ENCODE data around the gene MYO15B. TPM values are rescaled to one million over a fixed set of nuclear protein-coding genes. Genes with fewer than 3 reads are reported as not detected.

MYO15B gene
- total RNA-seq, 1 experiment from 2014 or later, result 30.3 TPM

GRCh38 chr17:75547091-75547490 is 40.5 kb upstream of the MYO15B start:
- H3K4me1 ChIP-seq (ENCODE audit: control insufficient read depth in 1 of 2, insufficient read depth in 2 of 2, low read length in 2 of 2), result peaks cover 28 to 39% of the 10 kb centered on the region in 2 experiments
- no peak overlapping the region; the same call in 1 of the 2 replicates for H3K27ac ChIP-seq (ENCODE audit: low read depth, low read length)
- BruUV-seq (replicated peaks), result no TSS peak
- H3K36me3 ChIP-seq (ENCODE audit: control insufficient read depth in 1 of 2, insufficient read depth in 2 of 2, low read length in 2 of 2), result no peaks in the 10 kb centered on the region; a peak in 1 of 4 replicates
- no peaks in the 10 kb centered on the region for H3K9me3 ChIP-seq (ENCODE audit: control insufficient read depth in 1 of 2, insufficient read depth in 1 of 2, low read depth in 1 of 2, low read length in 2 of 2)
- no peak overlapping the region for H2AFZ ChIP-seq (ENCODE audit: low read depth, low read length, poor library complexity, severe bottlenecking)
- no peak overlapping the region for H3K4me3 ChIP-seq (replicated peaks in 1 of 2; ENCODE audit: low read depth in 1 of 2, low read length in 2 of 2)
- RAD21 ChIA-PET (ENCODE audit: low non-redundant PET in 1 of 2, low total read pairs in 2 of 2, uncharacterized antibody in 2 of 2, unreplicated experiment in 2 of 2), result no interaction called here
- intact Hi-C loops (cut with micrococcal nuclease), result no loop called here
- no peak overlapping the region for H3K4me2 ChIP-seq (ENCODE audit: low read length)
- CTCF ChIA-PET, result no interaction called here
- no peaks in the 10 kb centered on the region for H3K9me2 ChIP-seq (ENCODE audit: insufficient read depth)
- no peak for DNase-seq (ENCODE audit: low read depth, low spot score)
- no peaks in the 10 kb centered on the region for H4K20me1 ChIP-seq (ENCODE audit: insufficient read depth)
- no peak for ATAC-seq
- H3K27me3 ChIP-seq (ENCODE audit: insufficient read depth, low read length), result no peaks in the 10 kb centered on the region
- H3K79me2 ChIP-seq (ENCODE audit: insufficient read depth, low read length), result peaks cover 39% of the 10 kb centered on the region
- H3K9ac ChIP-seq (ENCODE audit: low read length), result no peak overlapping the region
- no peak for TF ChIP-seq MAX (IDR thresholded peaks at IDR 0.05)
- no peak for TF ChIP-seq CEBPB (IDR thresholded peaks at IDR 0.05; ENCODE audit: low read depth)
- TF ChIP-seq POLR2AphosphoS5 (IDR thresholded peaks at IDR 0.05; ENCODE audit: low read depth, low read length), result no peak
- TF ChIP-seq FOSL1 (IDR thresholded peaks at IDR 0.05; ENCODE audit: low read depth), result no peak
- TF ChIP-seq EGR1 (IDR thresholded peaks at IDR 0.05; ENCODE audit: low read depth), result no peak
- no peak for TF ChIP-seq REST (IDR thresholded peaks at IDR 0.05; ENCODE audit: low read depth)
- no peak for TF ChIP-seq TCF7L2 (IDR thresholded peaks at IDR 0.05; ENCODE audit: borderline replicate concordance, extremely low read depth, insufficient read depth, insufficient read length)
- no peak for TF ChIP-seq POLR2A (IDR thresholded peaks at IDR 0.05; ENCODE audit: borderline replicate concordance, extremely low read depth, insufficient read depth, insufficient read length)
- no peak for TF ChIP-seq JUND (IDR thresholded peaks at IDR 0.05)
- TF ChIP-seq ATF3 (IDR thresholded peaks at IDR 0.05), result no peak
- TF ChIP-seq CTCF (IDR thresholded peaks at IDR 0.05 in 2 of 3, conservative IDR thresholded peaks at IDR 0.05 in 1 of 3; ENCODE audit: borderline replicate concordance in 1 of 3, insufficient read depth in 1 of 3, low read depth in 2 of 3, low read length in 2 of 3), result no peak
- TF ChIP-seq, protein P1, sequence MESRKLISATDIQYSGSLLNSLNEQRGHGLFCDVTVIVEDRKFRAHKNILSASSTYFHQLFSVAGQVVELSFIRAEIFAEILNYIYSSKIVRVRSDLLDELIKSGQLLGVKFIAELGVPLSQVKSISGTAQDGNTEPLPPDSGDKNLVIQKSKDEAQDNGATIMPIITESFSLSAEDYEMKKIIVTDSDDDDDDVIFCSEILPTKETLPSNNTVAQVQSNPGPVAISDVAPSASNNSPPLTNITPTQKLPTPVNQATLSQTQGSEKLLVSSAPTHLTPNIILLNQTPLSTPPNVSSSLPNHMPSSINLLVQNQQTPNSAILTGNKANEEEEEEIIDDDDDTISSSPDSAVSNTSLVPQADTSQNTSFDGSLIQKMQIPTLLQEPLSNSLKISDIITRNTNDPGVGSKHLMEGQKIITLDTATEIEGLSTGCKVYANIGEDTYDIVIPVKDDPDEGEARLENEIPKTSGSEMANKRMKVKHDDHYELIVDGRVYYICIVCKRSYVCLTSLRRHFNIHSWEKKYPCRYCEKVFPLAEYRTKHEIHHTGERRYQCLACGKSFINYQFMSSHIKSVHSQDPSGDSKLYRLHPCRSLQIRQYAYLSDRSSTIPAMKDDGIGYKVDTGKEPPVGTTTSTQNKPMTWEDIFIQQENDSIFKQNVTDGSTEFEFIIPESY (IDR thresholded peaks at IDR 0.05; ENCODE audit: extremely low read depth, insufficient replicate concordance, low read length), result no peak
- no peak for TF ChIP-seq EZH2phosphoT487 (IDR thresholded peaks at IDR 0.05; ENCODE audit: borderline replicate concordance)
- no peak for TF ChIP-seq CBX3 (IDR thresholded peaks at IDR 0.05; ENCODE audit: low read depth)
- TF ChIP-seq SRF (IDR thresholded peaks at IDR 0.05; ENCODE audit: low read depth), result no peak
- TF ChIP-seq ZNF274 (IDR thresholded peaks at IDR 0.05; ENCODE audit: low read depth, low read length), result no peak
- no peak for TF ChIP-seq SP1 (IDR thresholded peaks at IDR 0.05; ENCODE audit: low read depth)
- no peak for TF ChIP-seq EZH2 (IDR thresholded peaks at IDR 0.05)
- TF ChIP-seq RAD21 (IDR thresholded peaks at IDR 0.05; ENCODE audit: low read depth), result no peak
- no peak for TF ChIP-seq ZFX (IDR thresholded peaks at IDR 0.05)
- POLR2A ChIA-PET, result no interaction called here

All from HCT116 (cell line).